ENCODE results near the gene IVD. TPM values are rescaled to one million over a fixed set of nuclear protein-coding genes. Genes with fewer than 3 reads are reported as not detected.
"Not testable (repeated sequence)": the region's sequence is repeated elsewhere in the genome, so short reads cannot be mapped to it uniquely, and the experiment has no call there.

Gene IVD
- total RNA-seq, 1 donor from 2014 or later = 12.4 TPM

DNA sequence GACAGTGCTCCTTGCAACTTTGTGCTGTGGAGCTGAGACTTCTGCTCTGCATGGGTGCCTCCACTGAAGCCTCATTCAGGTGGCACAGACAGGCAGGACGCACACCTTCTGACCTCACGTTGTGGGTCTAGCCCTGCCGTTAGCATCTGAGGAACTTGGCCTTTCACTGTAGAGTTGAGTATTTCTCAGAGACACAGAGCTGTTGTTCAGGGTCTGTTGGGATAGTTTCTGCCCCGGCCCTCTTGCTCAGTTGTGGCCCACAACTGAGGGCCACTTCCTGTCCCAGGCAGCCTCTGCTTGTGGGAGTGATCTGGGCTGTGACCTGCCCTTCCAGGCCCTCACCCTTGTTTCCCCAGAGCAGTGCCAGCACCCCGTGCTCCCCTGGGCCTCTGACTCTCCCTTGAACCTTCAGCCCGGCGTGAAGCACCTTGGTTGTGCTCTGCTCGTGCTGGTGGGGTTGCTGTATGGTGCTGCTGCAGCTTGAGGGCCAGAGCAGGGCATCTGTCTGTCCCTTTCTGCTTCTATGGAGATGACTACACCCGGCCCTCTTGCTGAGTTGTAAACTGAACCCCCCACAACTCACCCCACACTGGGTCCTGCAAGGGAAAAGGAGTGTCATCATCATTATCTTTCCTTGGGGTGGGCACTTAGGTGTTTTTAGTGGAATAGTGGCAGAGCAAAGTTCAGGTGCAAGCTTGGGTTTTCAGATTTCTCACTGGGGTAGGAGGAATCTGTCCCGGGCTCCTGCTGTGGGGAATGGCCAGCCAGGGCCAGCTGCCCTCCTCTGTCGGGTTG is 46.9 kb downstream of the IVD start:
- no peak for FAIRE-seq
- Histone ChIP-seq H3K36me3 (ENCODE audit: control insufficient read depth, insufficient read depth, low read length) (no peaks in the 10 kb centered on the region), H3K27me3 (ENCODE audit: control insufficient read depth, insufficient read depth, low read length) (no peaks in the 10 kb centered on the region), H3K4me3 (ENCODE audit: low read depth, low read length) (no peak overlapping the region)
- no peak for DNase-seq (ENCODE audit: low read depth)
- TF ChIP-seq, protein P1, sequence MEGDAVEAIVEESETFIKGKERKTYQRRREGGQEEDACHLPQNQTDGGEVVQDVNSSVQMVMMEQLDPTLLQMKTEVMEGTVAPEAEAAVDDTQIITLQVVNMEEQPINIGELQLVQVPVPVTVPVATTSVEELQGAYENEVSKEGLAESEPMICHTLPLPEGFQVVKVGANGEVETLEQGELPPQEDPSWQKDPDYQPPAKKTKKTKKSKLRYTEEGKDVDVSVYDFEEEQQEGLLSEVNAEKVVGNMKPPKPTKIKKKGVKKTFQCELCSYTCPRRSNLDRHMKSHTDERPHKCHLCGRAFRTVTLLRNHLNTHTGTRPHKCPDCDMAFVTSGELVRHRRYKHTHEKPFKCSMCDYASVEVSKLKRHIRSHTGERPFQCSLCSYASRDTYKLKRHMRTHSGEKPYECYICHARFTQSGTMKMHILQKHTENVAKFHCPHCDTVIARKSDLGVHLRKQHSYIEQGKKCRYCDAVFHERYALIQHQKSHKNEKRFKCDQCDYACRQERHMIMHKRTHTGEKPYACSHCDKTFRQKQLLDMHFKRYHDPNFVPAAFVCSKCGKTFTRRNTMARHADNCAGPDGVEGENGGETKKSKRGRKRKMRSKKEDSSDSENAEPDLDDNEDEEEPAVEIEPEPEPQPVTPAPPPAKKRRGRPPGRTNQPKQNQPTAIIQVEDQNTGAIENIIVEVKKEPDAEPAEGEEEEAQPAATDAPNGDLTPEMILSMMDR (IDR thresholded peaks at IDR 0.05; ENCODE audit: insufficient read depth, low read length, severe bottlenecking) = no peak

DNA sequence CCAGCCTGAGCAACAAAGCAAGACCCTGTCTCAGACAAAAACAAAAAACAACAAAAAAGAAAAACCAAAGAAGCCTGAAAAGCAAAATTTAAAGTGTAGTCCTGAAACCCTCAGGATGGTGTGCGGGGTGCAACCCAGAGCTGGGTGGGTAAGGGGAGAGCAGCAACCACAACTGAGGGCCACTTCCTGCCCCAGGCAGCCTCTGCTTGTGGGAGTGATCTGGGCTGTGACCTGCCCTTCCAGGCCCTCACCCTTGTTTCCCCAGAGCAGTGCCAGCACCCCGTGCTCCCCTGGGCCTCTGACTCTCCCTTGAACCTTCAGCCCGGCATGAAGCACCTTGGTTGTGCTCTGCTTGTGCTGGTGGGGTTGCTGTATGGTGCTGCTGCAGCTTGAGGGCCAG is 48.3 kb downstream of the IVD start:
- H3K36me3 ChIP-seq (ENCODE audit: control insufficient read depth, insufficient read depth, low read length); DNase-seq (ENCODE audit: low read depth); FAIRE-seq; H3K27me3 ChIP-seq (ENCODE audit: control insufficient read depth, insufficient read depth, low read length); H3K4me3 ChIP-seq (ENCODE audit: low read depth, low read length): not testable (repeated sequence)

DNA sequence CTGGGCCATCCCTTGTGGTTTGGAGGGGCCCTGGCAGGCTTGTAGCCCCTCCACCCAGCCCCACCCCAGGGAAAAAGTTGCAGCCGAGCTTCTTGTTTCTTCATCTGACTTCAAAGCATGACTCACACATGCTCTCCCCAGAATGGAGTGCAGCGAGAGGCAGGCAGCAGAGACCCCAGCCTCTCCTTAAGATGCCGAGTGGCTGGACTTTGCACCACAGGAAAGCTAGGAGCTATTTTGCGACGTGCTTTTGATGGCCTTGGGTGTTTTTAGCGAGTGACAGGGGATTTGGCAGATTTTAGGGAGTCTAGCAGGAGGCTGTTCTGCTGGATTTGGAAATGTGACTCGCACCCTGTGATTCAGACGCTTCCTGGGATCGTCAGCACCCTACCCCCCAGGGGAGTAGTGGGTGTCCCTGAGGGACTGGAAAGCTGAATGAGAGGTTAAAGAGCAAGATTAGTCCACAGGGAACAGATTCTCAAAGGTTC is 49.4 kb downstream of the IVD start:
- Histone ChIP-seq H3K4me3 (ENCODE audit: low read depth, low read length) (no peak overlapping the region), H3K36me3 (ENCODE audit: control insufficient read depth, insufficient read depth, low read length) (peaks cover 10% of the 10 kb centered on the region), H3K27me3 (ENCODE audit: control insufficient read depth, insufficient read depth, low read length) (no peaks in the 10 kb centered on the region)
- FAIRE-seq = no peak
- peak; percentile 83 for DNase-seq (ENCODE audit: low read depth)
- TF ChIP-seq, protein P1 (IDR thresholded peaks at IDR 0.05; ENCODE audit: insufficient read depth, low read length, severe bottlenecking) = no peak

DNA sequence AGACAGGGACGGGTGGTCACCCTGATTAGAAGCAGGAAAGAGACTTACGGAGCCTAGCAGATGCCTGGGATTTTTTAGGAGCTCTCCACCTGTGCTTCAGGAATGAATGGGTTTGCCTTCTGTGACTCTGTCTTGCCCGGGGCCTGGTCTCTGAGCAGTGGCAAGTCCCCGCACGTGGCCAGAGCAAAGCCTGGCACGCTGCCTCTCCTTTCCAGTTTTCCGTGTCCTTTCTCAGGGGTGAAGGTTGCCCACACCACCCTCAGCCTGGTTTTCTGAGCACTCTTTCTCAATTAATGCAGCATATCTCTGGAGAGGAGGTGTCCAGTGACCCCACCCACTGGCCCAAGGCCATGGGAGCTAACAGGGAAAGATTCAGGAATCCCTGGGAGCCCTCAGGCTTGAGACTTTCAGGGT is 50.7 kb downstream of the IVD start:
- Histone ChIP-seq H3K4me3 (ENCODE audit: low read depth, low read length) (no peak overlapping the region), H3K36me3 (ENCODE audit: control insufficient read depth, insufficient read depth, low read length) (peaks cover 10% of the 10 kb centered on the region), H3K27me3 (ENCODE audit: control insufficient read depth, insufficient read depth, low read length) (no peaks in the 10 kb centered on the region)
- peak; percentile 28 for FAIRE-seq
- DNase-seq (ENCODE audit: low read depth) = peak; percentile 71
- TF ChIP-seq, protein P1 (IDR thresholded peaks at IDR 0.05; ENCODE audit: insufficient read depth, low read length, severe bottlenecking) = no peak

DNA sequence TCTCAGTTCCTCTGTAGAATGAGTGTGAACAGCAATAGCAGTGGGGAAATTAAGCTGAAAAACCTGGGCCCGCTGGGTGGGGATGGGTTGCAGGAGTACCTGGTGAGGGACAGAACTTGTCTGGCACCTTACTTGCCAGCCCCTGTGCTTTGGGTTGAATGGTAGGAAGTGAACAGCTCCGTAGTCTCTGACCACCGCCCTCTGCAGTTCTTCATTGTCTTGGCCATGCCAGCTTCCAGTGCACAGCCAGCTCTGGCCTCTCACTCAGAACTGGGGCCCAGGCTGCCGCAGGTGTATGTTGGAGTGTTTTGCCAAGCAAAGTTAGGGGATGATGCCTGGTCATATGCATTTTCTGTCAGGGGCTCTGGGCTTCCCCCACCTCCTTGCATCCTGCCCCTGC is 51.1 kb downstream of the IVD start:
- Histone ChIP-seq H3K4me3 (ENCODE audit: low read depth, low read length) (no peak overlapping the region), H3K27me3 (ENCODE audit: control insufficient read depth, insufficient read depth, low read length) (no peaks in the 10 kb centered on the region), H3K36me3 (ENCODE audit: control insufficient read depth, insufficient read depth, low read length) (peaks cover 10% of the 10 kb centered on the region)
- FAIRE-seq (peak; percentile 13), DNase-seq (ENCODE audit: low read depth) (no peak)
- TF ChIP-seq, protein P1 (IDR thresholded peaks at IDR 0.05; ENCODE audit: insufficient read depth, low read length, severe bottlenecking) = no peak

DNA sequence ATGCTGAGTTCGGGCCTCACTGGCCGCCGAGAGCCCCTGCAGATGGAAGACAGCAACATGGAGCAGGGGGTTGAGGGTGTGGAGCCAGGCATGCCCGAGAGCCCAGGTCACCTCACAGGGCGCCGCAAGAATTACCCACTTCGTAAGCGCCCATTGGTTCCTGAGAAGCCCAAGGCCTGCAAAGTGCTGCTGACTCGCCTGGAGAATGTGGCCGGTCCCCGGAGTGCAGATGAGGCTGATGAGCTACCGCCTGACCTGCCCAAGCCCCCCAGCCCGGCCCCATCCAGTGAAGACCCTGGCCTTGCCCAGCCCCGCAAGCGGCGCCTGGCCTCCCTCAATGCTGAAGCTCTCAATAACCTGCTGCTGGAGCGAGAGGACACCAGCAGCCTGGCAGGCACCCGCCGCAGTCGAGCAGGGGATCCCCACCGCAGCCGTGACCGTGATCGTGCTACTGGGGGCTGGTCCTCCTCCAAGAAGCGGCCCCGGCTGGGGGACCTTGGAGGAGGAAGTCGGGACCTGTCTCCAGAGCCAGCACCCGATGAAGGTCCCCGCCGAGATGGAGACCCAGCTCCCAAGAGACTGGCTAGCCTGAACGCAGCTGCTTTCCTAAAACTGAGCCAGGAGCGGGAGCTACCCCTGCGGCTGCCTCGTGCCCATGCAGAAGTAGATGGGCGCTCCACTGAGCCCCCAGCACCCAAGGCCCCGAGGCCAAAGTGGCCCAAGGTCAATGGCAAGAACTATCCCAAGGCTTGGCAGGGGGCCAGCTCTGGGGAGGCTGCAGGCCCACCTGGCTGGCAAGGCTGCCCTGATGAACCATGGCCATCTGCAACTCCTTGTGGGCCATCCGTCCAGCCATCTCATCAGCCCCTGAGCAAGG is 53.1 kb downstream of the IVD start:
- Histone ChIP-seq H3K36me3 (ENCODE audit: control insufficient read depth, insufficient read depth, low read length) (peaks cover 16% of the 10 kb centered on the region), H3K4me3 (ENCODE audit: low read depth, low read length) (no peak overlapping the region), H3K27me3 (ENCODE audit: control insufficient read depth, insufficient read depth, low read length) (no peaks in the 10 kb centered on the region)
- TF ChIP-seq, protein P1 (IDR thresholded peaks at IDR 0.05; ENCODE audit: insufficient read depth, low read length, severe bottlenecking) = no peak
- FAIRE-seq (no peak), DNase-seq (ENCODE audit: low read depth) (no peak)

Measured in bronchial epithelial cell (primary cell).